NCI-H2107 treated with DMSO at 0.1 percent for 48 hours (cell line): Measurements from ENCODE around the gene TLK1.

Experiments used
- DNase-seq: peaks from one replicate; lab custom pipeline; 2025; ENCODE audit not compliant: unreplicated experiment; lab: John Stamatoyannopoulos, UW

Gene TLK1

GRCh38 chr2:171160119-171160955, at the start of gene TLK1:
Gene TLK1, minus strand, starts transcription at chr2:171160893. Its CDS starts 465 bp downstream, at chr2:171160428.
- DNase-seq: peak; percentile 28

- DNase-seq: no peak
Observed at GRCh38 chr2:171210216-171210863, 49.6 kb upstream of the TLK1 start.

GRCh38 chr2:171208657-171209056, 48.0 kb upstream of the TLK1 start:
- no peak for DNase-seq

DNA sequence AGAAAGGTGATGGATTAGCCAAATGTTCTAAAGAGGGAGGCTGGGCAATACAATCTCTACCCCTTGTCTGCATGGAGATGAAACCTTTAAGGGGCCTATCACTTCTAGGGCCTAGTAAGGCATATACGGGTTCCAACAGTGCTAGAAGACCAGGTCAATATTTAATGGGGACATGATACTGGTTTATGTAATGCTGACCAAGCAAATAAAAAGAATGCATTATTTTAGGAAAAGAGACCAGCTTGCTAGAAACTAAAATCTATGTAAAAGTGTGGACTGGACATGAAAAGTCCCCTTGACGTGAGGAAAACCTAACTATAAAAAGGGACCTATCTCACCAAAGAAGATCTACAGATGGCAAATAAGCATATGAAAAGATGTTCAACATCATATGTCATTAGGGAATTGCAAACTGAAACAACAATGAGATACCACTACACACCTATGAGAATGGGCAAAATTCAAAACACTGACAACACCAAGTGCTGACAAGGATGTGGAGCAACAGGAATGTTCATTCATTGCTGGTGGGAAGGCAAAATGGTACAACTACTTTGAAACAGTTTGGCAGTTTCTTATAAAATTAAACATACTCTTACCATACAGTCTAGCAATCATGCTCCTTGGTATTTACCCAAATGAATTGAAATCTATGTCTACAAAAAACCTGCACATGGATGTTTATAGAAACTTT, 45.9 kb upstream of the TLK1 start:
- DNase-seq: no peak

DNA sequence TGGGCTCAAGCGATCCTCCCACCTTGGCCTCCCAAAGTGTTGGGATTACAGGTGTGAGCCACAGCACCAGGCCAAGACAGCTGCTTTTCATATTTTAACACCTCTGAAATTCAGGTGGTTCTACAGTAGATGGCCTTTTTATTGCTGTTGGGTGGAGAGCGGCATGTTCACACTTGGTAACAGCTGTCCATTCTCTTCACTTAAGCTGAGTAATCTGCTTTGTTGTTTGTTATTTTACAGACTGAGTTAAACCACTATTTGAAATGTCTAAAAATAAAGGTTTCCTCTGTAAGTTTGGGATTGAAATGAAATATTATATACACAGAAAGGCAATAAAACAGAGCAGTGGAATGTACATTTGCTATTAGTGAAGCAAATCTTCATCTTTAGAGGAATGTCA, 44.9 kb upstream of the TLK1 start:
- DNase-seq: no peak

DNA sequence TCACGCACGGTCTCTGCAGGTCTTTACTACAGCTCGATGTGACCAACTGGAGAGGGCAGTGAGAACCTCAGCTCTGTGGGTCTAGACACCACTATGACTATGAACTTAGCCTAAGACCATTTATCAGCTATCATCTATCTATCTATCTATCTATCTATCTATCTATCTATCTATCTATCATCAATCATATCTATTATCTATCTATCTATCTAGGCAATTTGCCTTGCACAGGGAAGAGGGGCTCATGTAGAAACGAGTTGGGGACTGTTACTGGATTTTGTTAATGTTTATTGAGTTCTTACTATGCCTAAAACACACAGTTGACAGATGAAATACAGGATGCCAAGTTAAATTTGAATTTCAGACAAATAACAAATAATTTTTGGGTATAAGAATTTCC, 41.1 kb upstream of the TLK1 start:
- no peak for DNase-seq

DNA sequence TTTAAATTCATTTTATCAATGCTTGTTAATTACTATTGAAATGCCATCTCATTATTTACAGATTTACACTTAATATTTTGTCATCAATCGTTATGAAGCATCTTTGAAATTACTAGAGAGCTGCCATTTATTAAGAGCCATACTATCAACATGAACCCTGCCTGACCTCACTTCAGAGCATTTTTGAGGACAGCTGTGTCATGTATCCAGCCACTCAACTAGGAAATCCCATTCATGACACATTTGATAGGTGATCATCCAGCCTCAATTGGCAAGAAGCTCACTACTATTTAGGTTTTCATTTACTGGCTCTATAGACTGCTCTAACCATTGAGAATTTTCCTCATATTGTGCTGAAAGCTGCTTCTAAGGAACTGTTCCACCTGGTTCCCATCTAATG, 40.6 kb upstream of the TLK1 start:
- no peak for DNase-seq

DNA sequence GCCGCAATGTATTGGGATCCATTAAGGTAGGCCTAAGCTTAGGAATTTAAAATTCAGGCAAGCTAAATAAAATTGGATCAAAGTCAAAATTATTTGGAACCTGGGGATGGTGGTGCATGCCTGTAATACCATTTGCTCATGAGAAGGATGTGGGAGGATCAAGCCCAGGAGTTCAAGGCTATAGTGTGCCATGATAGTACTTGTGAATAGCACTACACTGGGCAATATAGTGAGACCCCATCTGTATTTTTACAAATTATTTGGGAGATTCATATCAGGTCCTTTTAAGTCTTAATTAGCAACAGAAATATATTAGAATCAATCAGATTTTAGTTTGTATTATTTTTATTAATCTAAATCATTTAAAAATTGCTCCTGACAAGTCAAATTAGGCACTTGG, 39.8 kb upstream of the TLK1 start:
- no peak for DNase-seq

- DNase-seq: no peak
Observed at GRCh38 chr2:171191021-171191420, 30.3 kb upstream of the TLK1 start.

- DNase-seq: no peak
Observed at GRCh38 chr2:171187819-171188218, 27.1 kb upstream of the TLK1 start.

DNA sequence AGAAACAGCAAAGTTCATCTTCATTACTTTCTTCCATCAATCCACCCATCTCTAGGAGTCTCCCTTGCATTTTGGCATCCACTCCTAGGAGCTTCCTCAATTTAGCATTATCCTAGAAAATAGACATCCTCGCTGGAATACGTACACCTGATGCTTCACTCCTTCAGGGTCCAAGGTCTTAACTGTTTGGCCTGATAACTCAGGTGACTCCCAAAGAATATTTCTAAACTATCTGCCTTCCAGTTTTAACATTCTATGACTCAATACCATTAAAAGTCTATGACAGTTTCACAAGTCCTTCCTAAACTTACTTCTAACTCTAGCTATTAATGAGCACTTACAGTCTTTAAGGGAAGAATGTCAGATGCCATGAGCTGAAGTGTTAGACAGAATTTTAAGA, 26.5 kb upstream of the TLK1 start:
- no peak for DNase-seq

DNA sequence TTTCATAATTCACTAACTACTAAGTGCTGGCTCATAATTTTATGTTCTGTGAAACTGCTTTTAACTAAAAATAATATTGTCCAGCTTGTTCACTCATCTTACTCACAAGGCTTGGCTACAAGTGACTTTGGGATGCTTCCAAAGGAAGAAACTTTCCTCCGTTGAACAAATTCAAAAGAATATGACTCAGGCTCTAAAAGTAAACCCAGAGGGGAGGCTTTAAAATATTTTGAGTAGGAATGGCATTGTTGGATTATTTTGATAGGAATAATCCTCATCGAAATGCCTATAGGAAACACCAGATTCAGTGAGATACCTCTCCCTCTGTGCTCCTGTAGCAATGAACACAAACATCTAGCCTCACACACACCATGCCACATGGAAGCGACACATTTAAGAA, 25.2 kb upstream of the TLK1 start:
- no peak for DNase-seq

- DNase-seq: no peak
Observed at GRCh38 chr2:171185165-171185818, 24.6 kb upstream of the TLK1 start.

DNA sequence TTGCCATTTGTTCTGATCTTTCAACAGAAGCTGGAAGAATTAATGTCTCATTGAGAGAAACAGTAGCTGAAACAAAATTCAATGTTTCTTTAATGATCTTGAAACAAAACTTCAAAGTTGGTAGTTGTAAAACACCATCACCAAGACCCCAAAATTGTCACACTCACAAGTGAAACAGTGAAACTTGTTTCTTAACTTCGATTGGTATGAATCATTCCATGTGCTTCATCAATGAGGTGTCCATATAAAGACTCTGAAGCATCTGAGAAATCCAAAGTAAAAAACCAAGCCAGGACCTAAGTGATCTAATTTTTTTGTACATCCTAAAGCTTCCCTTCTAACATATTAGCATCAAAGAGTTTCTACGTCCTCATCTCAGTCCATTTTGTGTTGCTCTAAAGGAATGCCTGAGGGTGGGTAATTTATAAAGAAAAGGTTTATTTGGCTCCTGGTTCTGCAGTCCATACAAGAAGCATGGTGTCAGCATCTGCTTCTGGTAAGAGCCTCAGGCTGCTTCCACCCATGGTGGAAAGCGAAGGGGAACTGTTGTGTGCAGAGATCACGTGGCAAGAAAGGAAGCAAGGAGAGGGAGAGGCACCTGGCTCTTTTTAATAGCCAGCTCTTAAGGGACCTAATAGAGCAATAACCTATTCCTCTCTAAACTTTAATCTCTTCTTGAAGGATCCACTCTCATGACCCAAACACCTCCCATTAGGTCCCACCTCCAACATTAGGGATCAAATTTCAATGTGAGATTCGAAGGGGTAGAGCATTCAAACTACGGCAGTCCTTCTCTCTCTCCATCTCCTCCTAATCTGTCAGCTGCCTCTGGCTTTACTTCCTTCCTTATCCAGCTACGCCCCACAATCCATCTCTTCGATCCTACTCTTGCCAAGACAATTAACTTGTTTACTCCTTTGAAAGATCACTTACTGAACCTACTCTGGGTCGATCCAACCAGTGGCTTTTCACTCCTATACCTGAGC, 20.7 kb upstream of the TLK1 start:
- DNase-seq: no peak

- no peak for DNase-seq
Observed at GRCh38 chr2:171180229-171180930, 19.7 kb upstream of the TLK1 start.

- no peak for DNase-seq
Observed at GRCh38 chr2:171178993-171179392, 18.3 kb upstream of the TLK1 start.

- DNase-seq: no peak
Observed at GRCh38 chr2:171176516-171176915, 15.8 kb upstream of the TLK1 start.

DNA sequence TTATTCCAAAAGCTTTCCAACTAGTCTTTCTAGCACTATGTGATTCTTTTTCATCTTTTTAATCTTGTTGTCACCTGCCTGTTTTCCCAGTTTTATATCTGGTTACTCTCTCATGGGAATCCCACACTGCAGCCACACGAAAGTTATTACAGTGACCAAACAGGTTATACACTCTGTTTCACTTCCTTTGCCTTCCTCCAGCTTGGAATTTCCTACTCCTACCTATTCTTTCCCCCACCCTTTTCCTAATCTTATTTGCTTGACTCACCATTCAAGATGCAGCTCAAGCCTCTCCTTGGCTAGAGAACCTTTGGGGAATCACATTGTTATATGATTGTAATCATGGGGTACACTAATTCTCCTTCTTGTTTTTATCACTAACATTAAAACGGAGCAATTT, 13.4 kb upstream of the TLK1 start:
- DNase-seq: no peak

DNA sequence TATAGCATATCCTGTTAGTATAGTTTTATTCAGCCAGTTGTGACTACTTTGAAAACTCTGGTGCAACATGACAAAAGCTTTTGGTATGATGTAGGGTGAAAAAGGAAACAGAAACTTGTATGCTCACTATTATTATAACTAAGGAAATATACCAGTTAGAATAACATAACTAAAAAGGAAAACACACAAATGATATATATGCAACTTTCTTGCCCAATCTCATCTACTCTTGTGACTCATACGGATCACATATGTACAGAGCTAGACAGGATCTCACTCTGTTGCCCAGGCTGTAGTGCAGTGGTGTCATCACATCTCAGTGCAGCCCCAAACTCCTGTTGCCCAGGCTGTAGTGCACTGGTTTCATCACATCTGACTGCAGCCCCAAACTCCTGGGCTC, 12.4 kb upstream of the TLK1 start:
- DNase-seq: no peak

GRCh38 chr2:171171808-171172207, 11.1 kb upstream of the TLK1 start:
- no peak for DNase-seq
